Left kidney (tissue), 2 donors: ENCODE measurements around the gene COA7. TPM values are rescaled to one million over a fixed set of nuclear protein-coding genes. Genes with fewer than 3 reads are reported as not detected.

Experiments used
- DNase-seq: peaks from one replicate; pipeline ENCODE4 v3.0.0-alpha.2; 2013
- polyA plus RNA-seq: library from polyadenylated mRNA; unstranded; fragments of 120-200 nt; gene quantifications from one replicate; pipeline ENCODE4 v1.2.1, GENCODE V29; 2013; ENCODE audit not compliant: insufficient read length

Gene COA7
- polyA plus RNA-seq, 1 donor = 18.0 TPM

GRCh38 chr1:52672946-52673345 lies 25.2 kb downstream of the COA7 start:
- DNase-seq = no peak

- DNase-seq = no peak
These were observed 27.5 kb downstream of the COA7 start for GRCh38 chr1:52670604-52671003.

GRCh38 chr1:52669696-52670095 lies 28.5 kb downstream of the COA7 start:
- DNase-seq = no peak

DNA sequence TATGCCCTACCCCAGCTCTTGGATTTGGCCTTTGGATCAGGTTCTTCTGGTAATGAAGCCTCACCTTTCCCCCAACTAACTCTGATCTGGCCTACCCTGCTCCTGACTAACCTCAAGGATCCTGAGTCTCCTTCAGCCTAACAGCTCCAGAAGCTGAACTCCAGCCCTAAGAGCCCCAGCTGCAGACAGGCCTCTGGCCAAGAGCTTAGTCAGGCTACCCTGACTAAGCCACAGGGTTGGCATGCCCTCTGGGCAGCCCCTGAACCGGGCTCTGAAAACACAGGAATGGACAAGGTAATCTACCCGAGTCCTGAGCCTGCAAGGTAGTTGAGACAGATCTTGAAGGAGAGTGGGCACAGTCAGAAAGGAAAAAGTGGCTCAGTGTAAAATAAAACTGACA lies 29.4 kb downstream of the COA7 start:
- DNase-seq = no peak

GRCh38 chr1:52667984-52668383 lies 30.2 kb downstream of the COA7 start:
- DNase-seq = no peak

- DNase-seq = no peak
These were observed 30.9 kb downstream of the COA7 start for GRCh38 chr1:52667290-52667689.

DNA sequence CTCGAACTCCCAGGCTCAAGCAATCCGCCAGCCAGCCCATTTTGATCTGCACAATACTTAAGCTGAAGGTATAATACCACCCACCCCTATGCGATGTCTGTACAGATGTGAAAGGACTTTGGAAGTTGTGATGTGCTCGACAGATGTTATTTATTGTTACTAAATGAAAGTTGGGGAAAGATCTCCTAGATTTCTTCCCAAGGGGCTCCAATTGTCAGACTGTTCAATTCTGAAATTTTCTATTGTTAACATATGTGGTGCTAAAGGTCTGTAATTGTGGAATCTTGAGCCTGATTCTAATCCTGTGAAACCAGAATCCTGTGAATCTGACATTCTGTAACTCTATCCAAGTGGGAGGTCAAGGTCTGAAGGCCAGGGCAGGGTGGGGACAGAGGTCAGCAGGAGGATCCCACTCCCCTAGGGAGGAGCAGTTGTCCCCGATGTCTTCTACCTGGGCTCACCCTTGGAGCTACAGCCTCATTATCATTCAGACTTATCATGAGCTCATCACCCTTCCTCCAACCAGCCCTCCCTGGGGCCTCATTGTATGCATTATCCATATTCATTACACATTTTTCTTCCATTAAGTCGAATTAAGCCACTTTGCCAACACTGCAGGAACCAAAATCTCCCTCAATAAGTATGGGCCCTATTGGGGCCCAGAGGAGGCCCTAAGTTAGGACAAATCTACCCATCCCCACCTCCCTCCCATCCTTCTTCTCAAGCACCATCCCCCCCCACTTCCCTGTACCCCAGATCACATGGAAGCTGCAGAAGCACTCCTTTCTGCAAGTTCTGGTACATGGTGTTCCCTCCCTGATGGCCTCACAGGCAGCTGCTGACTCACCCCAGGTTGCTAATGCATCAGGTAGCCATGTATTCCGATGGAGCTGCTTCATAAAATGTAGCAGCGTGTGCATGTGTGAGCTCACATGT lies 32.9 kb downstream of the COA7 start:
- DNase-seq = no peak

DNA sequence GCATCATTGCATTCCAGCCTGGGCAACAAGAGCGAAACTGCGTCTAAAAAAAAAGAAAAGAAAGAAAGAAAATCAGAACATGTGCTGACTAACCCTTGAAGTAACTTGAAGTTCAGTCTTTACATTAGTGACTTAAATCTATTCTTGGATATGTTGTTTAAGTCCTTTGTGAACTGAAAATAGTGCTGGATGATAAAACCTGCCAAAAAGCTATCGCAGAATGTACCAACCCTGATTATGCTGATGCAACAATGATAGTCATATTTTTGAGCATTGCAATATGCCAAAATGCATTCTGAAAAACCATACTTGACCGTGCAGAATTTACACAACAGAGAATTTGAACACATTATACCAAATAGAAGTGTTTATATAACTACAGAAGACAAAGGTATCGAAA lies 34.4 kb downstream of the COA7 start:
- no peak for DNase-seq

DNA sequence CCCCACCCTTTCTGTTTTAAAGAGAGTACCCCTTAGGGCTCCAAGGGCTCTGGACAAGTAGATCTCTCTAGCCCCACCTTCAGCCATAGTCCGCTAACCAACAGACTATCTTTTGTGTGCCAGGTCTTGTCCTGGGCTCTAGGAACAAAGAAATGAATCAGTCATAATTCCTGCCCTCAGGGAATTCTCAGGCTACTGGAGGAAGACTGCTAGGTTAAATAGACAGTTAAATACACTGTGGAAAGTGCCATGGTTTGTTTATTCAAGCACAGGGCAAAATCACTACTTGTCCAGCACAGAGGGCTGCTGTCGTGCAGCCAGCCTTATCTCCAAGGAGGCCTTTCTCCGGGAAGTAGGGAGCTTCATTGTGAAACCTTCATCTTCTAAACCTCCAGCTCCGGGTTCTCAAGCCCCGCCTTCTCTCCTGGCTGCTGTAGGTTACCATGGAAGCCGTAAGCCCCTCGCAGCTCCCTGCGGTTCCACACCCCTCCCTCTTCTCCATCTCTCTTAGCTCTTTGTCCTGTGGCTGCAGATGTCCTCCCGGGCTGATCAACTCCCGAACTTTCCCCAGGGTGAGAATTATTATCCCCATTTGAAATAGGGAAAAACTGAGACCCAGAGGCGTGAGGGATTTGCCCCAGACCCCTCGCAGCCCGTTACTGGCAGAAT lies 35.4 kb downstream of the COA7 start:
- DNase-seq = no peak

- no peak for DNase-seq
These were observed 37.3 kb downstream of the COA7 start for GRCh38 chr1:52660807-52661206.

DNA sequence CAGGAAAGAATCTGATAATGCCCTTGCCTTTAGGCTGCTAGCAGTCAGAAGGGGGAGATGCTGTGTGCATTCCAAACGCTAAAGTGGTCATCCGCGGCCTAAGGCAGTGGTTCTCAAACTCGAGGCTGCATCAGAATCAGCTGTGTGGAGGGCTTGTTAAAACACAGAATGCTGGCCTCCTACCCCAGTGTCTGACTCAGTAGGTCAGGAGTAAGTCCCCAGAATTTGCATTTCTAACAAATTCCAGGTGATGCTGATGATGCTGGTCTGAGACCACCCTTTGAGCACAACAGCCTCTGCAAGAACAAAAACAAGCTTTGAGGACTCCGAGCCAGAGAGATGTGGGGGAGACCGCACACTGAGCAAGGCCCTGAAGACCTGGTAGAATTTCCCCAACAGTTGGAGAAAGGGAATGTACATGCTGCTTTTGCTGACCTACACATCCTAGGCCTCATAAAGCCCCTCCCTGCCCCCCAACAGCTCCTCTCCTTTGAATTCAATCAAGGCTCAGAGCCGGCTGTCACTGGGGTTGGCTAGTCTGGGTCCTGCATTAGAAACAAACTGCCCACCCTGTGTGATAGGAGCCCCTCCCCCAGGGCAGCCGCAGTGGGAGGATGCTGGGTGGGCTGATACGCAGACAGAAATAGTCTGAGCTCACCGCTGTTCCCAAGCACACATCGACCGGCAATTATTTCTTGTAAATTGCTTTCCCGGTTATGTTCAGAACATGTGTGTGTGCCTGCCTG lies 38.1 kb downstream of the COA7 start:
- DNase-seq = no peak

GRCh38 chr1:52659356-52659755 lies 38.8 kb downstream of the COA7 start:
- DNase-seq = no peak

DNA sequence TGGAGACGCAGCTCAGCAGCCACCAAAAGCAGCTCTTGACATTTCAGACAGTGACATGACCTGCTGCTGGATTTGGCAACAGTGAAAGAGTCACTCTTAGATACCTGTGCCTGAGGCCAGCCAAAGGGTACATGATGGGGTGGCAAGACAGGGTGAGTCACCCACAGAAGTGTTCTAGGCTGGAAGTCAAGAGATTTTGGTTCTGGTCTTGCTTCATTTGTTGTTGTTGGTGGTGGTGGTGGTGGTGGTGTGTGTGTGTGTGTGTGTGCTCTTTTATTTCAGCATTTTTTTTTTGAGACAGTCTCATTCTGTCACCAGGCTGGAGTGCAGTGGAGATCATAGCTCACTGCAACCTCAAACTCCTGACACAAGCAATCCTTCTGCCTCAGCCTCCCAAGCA lies 39.4 kb downstream of the COA7 start:
- DNase-seq = no peak

GRCh38 chr1:52657702-52658101 lies 40.4 kb downstream of the COA7 start:
- no peak for DNase-seq

DNA sequence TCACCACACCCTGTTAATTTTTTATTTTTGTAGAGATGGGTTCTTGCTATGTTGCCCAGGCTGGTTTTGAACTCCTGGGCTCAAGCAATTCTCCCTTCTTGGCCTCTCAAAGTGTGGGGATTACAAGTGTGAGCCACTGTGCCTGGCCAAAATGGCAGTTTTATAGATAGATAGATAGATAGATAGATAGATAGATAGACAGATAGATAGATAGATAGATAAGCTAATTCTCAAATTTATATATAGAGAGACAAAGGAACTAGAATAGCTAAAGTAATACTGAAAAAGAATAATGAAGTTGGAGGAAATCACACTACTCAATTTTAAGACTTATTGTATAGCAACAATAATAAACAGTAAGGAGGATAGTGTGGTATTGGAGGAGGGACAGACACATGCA lies 44.1 kb downstream of the COA7 start:
- no peak for DNase-seq

- DNase-seq = no peak
These were observed 44.8 kb downstream of the COA7 start for GRCh38 chr1:52653207-52653849.

GRCh38 chr1:52651904-52652303 lies 46.2 kb downstream of the COA7 start:
- no peak for DNase-seq

DNA sequence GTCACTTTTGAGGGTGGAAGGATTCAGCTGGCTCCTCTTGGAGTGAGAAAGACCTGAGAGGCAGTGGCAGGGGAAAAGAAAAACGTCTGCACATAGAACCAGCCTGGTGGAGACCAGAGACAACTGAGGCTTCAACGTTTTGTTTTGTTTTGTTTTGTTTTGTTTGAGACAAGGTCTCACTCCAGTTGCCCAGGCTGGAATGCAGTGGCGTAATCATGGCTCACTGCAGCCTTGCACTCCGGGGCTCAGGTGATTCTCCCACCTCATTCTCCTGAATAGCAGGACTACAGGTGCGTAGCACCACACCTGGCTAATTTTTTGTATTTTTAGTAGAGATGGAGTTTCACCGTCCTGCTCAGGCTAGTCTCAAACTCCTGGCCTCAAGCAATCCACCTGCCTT lies 52.9 kb downstream of the COA7 start:
- no peak for DNase-seq

DNA sequence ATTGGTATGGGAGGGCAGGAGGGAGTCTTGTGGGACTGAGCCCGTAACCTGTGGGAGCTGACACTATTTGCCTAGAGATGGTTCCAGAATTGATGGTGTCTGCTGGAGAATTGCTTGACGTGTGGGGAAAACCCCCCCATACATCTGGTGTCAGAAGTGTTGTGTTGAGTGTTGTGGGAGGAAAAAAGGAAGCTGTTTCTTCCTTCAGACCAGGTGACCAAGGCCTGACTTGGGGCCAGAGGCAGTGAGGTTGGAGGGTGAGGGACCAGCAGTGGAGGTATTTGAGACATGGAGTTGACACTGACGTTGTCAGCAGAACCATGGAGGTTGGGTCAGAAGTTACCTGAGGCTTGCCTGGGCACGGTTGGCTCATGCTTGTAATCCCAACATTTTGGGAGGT lies 56.8 kb downstream of the COA7 start:
- DNase-seq = no peak

GRCh38 chr1:52640697-52641096 lies 57.5 kb downstream of the COA7 start:
- DNase-seq = no peak

- no peak for DNase-seq
These were observed 60.2 kb downstream of the COA7 start for GRCh38 chr1:52637946-52638345.
